GM19239 (cell line): ENCODE measurements around the gene UPF3A.
"Not testable (repeated sequence)": the region's sequence is repeated elsewhere in the genome, so short reads cannot be mapped to it uniquely, and the experiment has no call there.

Source experiments
- DNase-seq: peaks from one replicate; pipeline ENCODE4 v3.0.0; 2011; ENCODE audit warnings: low spot score; ENCODE audit not compliant: insufficient read length
- FAIRE-seq: peaks from 2 replicates; lab custom pipeline; 2011; peaks lifted over from hg19 to GRCh38; lab: Jason Lieb, UNC

Gene UPF3A, protein sequence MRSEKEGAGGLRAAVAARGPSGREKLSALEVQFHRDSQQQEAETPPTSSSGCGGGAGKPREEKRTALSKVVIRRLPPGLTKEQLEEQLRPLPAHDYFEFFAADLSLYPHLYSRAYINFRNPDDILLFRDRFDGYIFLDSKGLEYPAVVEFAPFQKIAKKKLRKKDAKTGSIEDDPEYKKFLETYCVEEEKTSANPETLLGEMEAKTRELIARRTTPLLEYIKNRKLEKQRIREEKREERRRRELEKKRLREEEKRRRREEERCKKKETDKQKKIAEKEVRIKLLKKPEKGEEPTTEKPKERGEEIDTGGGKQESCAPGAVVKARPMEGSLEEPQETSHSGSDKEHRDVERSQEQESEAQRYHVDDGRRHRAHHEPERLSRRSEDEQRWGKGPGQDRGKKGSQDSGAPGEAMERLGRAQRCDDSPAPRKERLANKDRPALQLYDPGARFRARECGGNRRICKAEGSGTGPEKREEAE

DNA sequence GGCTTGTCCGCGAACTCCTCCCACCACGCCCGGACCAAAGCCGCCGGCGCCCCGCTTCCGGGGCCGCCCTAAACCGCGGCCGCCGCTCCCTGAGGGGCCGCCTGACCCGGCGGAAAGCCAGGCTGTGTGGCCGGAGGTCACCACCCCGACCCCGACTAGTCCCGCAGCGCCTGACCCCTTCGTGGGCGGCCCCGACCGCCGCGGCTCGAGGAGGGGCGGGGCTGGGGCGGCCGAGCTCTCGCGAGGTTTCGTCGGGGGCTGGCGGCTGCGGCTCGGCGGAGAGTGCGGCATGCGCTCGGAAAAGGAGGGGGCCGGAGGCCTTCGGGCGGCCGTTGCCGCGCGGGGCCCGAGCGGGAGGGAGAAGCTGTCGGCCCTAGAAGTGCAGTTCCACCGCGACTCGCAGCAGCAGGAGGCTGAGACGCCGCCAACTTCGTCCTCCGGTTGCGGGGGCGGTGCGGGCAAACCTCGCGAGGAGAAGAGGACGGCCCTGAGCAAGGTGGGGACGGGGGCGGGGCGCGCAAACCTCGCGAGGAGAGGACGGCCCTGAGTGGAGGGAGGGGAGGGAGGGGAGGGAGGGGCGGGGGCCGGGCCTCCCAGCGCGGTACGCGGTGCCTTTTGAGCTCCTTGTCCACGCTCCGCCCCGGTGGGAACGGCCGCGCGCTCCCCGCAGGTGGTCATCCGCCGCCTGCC, at the start of gene UPF3A:
Gene UPF3A, plus strand, starts transcription at position 251 of the 690 bp plus-strand sequence. Its CDS starts 39 bp downstream, at position 290.
- DNase-seq = peak; percentile 69
- peak; percentile 79 for FAIRE-seq

DNA sequence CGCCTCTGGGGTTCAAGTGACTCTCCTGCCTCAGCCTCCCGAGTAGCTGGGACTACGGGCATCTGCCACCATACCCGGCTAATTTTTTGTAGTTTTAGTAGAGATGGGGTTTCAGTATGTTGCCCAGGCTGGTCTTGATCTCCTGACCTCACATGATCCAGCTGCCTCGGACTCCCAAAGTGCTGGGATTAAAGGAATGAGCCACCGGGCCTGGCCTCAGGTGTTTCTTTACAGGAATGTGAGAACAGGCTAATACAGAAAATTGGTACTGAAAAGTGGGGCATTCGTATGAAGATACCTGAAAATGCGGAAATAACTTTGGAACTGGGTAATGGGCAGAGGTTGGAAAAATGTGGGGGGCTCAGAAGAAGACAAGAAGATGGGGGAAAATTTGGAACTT, 49.5 kb upstream of the UPF3A start:
- DNase-seq (no peak), FAIRE-seq (no peak)

DNA sequence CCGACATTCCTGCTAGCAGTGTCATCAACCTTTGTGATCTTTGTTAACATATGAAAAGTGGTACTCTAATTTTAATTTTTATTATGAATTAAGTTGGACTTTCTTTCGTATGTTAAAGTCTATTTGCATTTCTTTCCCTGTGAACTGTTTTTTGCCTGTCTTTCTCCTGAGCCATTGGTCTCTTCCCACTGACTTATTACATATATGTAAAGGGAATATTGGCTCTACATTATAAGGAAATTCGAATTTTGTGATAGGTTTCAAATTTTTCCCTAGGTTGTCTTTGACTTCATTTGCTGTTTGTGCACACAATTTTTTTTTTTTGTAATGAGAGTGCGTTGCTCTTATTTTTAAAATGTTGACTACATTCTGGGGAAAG, 47.1 kb upstream of the UPF3A start:
- FAIRE-seq (peak; percentile 70), DNase-seq (no peak)

DNA sequence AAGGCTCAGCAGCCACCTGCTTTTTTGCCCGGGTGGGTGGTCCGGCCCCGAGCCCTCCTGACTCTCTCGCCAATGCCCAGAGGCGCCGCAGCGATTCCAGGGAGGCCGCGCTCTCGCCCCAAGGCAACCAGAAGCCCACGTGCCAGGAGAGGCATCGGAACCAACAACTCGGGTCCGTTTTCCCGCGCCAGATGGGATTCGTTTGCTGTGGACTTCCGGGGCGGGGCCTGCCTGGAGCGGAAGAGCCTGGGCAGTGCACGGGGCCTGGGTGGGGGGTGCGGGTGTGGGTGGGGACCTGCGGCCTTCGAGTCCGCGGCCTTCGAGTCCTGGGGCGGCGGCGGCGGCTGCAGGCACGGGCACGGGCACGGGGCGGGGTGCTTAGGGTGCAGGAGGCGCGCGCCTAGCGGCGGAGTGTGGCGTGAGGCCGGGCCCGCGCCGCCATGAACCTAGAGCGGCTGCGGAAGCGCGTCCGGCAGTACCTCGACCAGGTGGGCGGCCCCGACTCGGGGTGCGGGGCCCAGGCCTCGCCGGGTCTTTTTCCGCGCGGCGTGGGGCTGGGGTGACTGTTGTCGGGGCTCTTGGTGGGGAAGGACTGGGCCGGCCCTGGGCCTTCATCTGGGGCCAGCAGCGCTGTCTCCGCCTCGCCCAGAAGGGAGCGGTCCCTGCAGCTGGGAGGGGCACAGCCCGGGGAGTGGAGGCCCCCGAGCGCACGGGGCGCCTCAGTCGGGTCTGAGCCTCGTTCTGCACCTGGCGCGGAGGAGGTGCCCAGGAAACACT, 46.6 kb upstream of the UPF3A start, which contains the start of gene CDC16:
Gene CDC16, plus strand, starts transcription at position 253 of the 777 bp plus-strand sequence. Its CDS starts 188 bp downstream, at position 441.
- DNase-seq = peak; percentile 86
- peak; percentile 62 for FAIRE-seq

DNA sequence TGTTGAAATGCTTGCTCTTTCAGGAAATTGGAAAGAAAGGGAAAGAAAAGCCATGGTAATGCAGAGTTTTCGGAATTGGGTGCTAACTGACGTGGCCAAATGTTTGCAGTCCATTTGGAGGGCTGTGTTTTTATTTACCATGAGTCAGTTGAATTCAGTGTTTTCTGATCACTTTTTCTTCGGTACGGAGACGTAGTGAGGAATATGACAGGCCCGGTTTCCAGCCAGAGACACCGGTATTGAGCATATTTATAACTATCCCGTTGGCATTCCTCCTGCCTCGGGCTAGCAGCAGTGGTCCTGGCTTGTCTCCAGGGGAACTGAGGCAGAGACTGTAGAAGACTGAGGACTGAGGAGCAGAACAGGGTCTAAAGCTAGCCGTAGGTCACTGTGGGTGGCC, 45.7 kb upstream of the UPF3A start:
- DNase-seq = no peak
- FAIRE-seq = peak; percentile 51

DNA sequence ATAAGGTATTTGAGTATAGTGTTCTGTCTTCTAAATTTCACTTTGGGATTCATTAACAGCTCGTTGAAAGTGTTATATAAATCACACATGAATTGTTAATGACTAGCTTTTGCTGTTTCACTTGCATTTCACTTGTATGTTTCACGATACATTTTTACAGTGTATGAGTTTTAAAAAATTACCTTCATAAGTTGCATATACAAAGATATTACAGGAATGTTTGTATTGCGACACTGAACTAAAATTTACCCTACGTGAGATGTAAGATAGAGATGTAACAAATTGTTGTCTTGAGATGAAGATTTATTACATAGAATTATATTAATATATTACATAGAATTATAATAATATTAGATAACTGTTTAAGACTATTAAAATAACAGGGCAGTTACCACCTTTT, 45.2 kb upstream of the UPF3A start:
- DNase-seq = no peak
- FAIRE-seq = no peak

DNA sequence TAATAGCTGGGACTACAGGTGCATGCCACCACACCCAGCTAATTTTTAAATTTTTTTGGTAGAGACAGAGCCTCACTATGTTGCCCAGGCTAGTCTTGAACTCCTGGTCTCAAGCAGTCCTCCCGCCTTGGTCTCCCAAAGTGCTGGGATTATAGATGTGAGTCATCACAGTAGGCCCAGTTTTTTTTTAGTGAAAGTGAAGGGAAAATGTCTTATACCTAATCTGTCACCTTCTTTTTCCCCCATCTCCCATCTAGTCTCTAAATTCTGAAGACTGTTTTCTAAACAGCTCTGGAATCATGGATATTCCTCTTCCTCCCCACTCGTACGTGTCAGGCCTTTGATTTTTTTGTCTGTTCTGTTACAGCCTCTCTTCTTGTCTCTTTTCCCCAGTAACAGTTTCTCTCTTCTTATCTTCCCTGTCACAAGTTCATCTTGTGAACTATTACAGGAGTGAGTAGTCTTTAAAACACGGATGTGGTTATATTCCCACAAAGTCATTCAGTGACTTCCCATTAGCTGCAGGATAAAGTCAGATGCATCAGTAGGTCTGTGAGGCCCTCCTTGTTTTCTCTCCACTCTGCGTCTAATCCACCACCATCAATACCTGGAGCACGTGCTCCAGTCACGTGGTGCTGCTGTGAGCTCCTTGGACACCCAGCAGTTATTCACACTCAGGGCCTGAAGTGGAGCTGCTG, 43.8 kb upstream of the UPF3A start:
- no peak for FAIRE-seq
- DNase-seq = no peak

DNA sequence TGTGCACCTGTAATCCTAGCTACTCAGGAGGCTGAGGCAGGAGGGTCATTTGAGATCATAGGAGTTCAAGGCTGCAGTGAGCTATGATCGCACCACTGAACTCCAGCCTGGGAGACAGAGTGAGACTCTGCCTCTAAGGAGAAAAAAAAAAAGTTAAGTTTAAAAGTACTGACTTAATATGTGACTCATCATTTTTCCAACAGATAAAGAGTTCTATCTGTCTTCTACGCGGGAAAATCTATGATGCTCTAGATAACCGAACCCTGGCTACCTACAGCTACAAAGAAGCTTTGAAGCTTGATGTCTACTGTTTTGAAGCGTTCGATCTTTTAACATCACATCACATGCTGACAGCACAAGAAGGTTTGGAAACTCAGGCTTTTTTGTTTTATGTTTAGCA, 39.5 kb upstream of the UPF3A start:
- FAIRE-seq (no peak), DNase-seq (no peak)

DNA sequence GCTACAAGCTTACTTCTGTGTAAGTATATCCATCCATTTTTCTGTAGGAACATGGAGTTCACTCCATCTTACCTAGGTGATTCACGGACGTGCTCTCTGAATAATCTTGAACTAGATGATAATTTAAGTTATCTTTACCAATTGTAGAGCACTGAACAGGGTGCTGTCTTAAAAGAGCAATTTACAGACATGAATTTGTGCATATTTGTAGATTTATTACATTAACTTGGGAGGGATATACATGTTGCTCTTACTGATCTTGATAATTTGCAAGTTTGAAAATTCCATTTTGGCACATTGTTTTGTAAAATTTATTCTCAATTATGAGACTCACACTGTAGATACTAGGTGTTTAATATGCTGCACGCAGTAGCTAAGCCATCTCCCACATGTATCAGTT, 37.4 kb upstream of the UPF3A start:
- no peak for DNase-seq
- FAIRE-seq = no peak

DNA sequence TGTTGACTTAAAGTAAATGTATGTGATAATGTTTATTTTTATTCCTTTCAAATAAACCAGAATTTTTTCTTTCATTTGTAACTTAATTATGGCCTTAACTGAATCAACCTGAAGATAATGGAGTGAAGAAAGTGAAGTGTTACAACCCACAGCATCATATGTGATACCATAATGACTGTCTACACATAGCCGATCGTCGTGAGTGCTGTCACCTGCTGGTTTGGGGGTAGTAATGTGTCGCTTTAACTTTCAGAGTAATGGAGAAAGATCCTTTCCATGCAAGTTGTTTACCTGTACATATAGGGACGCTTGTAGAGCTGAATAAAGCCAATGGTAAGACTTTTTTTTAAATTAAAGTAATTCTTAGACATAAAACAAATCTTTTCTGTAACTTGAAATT, 36.8 kb upstream of the UPF3A start:
- no peak for DNase-seq
- FAIRE-seq = no peak

DNA sequence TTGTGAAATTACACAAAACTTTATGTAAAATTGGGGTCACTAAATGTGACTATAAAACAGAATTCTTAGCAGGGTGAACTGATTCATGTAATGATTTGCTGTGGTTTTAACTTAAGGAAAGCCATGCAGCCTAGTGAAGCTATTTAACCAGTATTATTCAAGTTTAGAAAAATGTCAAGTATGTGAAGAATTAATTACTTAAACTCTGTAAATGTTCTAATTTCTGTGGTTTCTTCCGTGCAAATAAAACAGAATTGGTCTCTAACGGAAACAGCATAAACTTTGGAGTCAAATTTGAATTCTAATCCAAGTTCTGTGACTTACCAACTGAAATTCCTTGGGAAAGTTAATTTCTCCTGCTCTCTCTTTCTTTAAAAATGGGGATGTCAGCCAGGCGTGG, 33.4 kb upstream of the UPF3A start:
- DNase-seq = no peak
- FAIRE-seq = no peak

DNA sequence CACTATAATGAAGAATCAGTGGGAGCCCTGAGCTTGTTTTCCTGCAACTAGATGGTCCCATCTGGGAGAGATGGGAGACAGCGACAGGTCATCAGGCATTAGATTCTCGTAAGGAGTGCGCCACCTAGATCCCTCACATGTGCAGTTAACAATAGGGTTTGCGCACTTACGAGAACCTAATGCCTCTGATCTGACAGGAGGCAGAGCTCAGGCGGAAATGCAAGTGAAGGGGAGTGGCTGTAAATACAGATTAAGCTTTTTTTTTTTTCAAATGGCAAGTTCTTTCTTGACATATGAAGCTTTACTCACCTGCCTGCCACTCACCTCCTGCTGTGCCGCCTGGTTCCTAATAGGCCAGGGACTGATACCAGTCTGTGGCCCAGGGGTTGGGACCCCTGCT, 32.3 kb upstream of the UPF3A start:
- DNase-seq (no peak), FAIRE-seq (no peak)

DNA sequence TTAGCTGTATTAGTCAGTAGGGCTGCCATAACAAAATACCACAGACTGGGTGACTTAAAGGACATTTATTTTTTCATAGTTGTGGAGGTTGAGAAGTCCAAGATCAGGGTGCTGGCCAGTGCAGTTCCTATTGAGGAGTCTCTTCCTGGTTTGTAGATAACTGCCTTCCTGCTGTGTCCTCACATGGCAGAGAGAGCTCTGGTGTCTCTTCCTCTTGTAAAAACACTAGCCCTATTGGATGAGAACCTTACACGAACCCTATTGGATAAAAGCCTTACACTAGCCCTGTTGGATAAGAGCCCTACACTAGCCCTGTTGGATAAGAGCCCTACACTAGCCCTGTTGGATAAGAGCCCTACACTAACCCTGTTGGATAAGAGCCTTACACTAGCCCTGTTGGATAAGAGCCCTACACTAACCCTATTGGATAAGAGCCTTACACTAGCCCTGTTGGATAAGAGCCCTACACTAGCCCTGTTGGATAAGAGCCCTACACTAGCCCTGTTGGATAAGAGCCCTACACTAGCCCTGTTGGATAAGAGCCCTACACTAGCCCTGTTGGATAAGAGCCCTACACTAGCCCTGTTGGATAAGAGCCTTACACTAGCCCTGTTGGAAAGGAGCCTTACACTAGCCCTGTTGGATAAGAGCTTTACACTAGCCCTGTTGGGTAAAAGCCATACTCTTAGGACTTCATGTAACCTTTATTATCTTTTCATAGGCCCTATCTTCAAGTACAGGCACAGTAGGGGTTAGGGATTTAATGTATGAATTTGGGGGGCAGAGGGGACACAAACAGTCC, 29.6 kb upstream of the UPF3A start:
- FAIRE-seq = not testable (repeated sequence)

DNA sequence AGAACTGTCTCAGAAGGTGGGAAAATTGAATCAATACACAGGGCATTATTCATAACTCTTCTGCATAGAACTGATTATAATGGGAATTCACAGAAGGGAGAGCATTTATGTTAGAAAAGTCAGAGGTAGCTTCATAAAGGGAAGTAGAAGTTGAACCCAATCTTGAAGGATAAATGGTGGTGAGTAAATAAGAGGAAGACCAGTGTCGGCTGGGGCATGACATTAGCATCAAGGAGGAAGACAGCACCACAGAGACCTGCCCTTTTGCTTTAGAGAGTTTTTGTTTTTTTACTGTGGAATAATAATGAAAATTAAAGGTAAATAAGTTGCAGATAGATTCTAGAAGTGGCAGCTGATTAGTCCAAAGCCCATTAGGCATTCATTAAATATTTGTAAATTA, 24.9 kb upstream of the UPF3A start:
- FAIRE-seq = no peak
- DNase-seq = no peak

More for the DNA sequence above, 29.6 kb upstream of the UPF3A start:
- DNase-seq = not testable (repeated sequence)

DNA sequence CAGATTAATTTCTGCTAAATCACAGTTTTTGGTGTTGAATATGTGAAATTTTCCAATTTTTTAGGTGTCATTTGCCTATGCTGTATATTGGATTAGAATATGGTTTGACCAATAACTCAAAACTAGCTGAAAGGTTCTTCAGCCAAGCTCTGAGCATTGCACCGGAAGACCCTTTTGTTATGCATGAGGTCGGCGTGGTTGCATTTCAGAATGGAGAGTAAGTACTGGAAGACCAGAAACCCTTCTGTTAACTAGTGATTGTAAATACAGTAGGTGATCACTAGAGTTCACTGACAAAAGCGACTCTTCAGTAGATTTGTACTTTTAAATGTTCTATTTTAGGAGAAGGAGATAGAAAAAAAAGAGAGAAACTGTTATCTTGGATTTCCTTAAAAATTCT, 24.4 kb upstream of the UPF3A start:
- FAIRE-seq (no peak), DNase-seq (no peak)

DNA sequence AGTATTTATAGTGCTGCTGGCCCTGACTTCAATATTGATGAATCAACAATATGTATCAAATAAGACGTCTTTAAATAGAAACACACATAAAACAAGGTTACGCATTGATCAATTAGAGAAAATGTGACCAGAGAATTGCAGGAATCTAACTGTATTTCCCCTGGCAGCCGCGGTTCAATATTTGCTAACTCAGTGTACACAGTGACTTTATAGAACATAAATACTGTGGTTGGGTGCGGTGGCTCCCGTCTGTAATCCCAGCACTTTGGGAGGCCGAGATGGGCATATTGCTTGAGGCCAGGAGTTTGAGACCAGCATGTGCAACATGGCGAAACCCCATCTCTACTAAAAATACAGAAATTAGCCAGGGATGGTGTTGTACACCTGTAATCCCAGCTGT, 22.8 kb upstream of the UPF3A start:
- FAIRE-seq = no peak
- no peak for DNase-seq

DNA sequence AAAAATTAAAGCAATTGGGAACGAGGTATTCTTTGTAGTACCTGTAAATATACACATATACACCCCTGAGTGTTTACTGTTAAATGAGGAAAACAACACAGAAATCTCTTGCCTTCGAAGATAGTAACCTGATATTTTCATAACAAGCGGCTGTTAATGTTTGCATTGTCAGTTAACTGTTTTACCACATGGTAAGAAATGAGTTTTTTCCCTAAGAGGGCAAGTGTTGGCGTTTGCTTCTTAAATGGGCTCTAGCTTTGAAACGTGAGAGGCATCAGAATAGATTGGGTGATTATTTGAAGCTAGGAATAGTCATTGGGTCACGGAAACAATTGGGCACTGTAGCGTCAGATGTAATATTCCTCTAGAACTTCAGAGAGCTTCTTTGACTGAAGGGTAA, 22.0 kb upstream of the UPF3A start:
- FAIRE-seq (no peak), DNase-seq (no peak)

DNA sequence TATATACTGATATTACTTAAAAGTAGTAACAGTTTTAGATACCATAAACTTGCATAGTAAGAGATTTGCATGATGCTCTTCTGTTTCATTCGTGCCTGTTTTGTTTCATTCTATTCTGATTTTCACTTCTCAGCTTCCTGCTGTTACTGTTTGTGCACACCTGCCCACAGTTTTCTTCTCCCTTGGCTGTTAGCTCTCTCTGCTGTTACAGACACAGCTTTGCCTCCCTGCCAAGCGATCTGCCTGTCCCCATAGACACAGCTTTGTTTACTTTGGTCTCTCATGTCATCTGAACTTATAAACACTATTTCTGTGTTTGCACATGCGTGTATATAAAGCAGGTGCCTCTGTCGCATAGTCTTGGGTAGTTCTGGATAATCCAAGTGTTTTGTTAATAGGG, 21.4 kb upstream of the UPF3A start:
- DNase-seq = no peak

DNA sequence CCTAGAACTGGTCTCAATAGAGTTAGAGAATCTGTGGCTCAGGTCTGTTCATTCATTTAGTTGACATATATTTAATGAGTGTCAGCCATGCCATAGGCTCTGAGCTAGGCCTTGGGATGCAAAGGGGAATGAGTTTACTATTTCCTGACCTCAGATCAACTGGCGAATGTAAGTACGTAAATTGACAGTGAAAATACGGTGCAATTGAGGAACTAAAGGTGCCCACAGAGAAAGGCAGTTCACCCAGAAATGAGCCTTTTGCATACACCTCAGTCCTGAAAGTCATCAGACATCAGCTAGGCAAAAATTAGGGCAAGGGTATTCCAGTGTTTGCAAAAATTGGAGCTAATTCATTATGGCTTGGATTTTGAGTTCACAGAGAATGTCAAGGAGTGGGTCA, 20.6 kb upstream of the UPF3A start:
- FAIRE-seq = peak; percentile 66
- no peak for DNase-seq

More for the DNA sequence above, 21.4 kb upstream of the UPF3A start:
- FAIRE-seq = peak; percentile 78
